ENCODE data around the gene ABI3BP.

The ABI3BP gene

DNA sequence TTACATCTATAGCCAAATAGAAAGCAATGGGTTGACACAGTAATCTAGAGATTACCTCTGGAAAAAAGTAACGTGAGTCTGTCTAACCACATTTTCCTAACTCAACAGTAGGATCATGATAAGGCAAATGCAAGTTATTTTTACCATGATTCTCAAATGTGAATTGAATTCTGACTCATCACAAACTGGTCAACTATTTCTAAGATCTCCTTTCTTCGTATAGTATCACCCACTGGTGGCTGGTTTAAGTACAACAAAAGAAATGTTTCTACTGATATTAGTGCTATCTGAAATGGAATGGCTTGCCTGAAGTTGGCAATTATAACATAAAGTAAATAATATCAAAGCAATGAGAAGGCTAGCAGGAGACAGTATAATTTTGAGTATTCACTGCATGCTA, 102.2 kb downstream of the ABI3BP start:
- TF ChIP-seq, protein P1, sequence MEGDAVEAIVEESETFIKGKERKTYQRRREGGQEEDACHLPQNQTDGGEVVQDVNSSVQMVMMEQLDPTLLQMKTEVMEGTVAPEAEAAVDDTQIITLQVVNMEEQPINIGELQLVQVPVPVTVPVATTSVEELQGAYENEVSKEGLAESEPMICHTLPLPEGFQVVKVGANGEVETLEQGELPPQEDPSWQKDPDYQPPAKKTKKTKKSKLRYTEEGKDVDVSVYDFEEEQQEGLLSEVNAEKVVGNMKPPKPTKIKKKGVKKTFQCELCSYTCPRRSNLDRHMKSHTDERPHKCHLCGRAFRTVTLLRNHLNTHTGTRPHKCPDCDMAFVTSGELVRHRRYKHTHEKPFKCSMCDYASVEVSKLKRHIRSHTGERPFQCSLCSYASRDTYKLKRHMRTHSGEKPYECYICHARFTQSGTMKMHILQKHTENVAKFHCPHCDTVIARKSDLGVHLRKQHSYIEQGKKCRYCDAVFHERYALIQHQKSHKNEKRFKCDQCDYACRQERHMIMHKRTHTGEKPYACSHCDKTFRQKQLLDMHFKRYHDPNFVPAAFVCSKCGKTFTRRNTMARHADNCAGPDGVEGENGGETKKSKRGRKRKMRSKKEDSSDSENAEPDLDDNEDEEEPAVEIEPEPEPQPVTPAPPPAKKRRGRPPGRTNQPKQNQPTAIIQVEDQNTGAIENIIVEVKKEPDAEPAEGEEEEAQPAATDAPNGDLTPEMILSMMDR (IDR thresholded peaks at IDR 0.05; ENCODE audit: control insufficient read depth, insufficient read depth, low read depth, low read length, missing control alignments): peak; percentile 36
- no peak for DNase-seq (ENCODE audit: low read depth)
- no peak overlapping the region for H3K4me3 ChIP-seq (ENCODE audit: control insufficient read depth, low read depth, low read length)

DNA sequence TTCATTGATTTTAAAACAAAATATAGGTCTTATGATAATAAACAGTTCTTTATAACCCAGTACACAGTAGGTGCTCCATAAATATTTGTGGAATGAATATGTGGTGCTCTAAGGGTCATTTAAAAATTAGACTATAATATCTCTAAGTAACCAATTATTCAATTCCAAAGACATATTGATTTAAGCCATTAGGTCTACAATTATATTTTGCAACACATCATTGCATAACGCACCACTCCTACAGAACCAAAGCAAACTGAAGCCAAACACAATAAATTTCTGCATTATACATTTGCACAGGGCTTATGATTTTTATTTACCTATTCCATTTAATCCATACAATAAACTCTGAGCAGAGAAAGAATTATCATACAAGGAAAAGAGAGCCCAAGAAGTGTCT, 104.3 kb downstream of the ABI3BP start:
- TF ChIP-seq, protein P1 (IDR thresholded peaks at IDR 0.05; ENCODE audit: control insufficient read depth, insufficient read depth, low read depth, low read length, missing control alignments): no peak
- no peak overlapping the region for H3K4me3 ChIP-seq (ENCODE audit: control insufficient read depth, low read depth, low read length)
- no peak for DNase-seq (ENCODE audit: low read depth)

DNA sequence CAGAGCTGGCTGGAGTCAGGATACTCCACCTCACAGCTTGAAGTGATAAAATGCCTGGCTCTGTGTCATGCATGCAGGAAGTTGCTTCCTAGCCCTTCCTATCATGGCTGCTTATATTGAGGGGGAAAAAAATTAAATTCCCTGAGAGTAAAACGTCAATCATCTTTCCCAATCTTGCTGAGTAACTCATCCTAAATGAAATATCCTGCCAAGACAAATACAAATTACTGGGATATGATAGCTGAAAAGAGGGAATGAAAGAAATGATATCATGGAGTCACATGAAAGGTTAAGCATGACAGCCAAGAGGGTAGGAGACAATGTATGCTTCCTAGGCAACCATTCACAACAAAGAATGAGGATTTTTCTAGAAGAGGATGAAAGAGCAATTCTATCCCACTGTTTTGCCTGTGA, 110.6 kb downstream of the ABI3BP start:
- no peak for DNase-seq (ENCODE audit: low read depth)
- H3K4me3 ChIP-seq (ENCODE audit: control insufficient read depth, low read depth, low read length): no peak overlapping the region
- TF ChIP-seq, protein P1 (IDR thresholded peaks at IDR 0.05; ENCODE audit: control insufficient read depth, insufficient read depth, low read depth, low read length, missing control alignments): no peak

DNA sequence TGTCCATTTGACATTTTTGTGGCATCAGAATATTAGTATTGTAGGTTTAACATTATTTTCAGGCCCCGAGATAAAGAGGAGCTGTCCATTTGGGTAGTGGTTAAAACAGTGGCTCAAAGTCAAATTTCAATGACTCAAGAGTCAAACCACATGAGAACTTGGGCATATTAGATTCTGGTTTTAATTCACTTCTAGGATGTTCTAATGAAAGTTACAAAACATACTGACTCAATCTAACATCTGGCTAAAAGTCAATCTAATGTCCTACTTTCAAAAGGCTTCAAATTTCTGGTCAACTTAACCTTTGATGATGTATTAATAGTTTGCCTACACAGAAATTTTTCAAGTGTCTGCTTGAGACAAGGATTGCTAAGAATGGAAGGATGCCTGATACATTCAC, 112.4 kb downstream of the ABI3BP start:
- TF ChIP-seq, protein P1 (IDR thresholded peaks at IDR 0.05; ENCODE audit: control insufficient read depth, insufficient read depth, low read depth, low read length, missing control alignments): no peak
- H3K4me3 ChIP-seq (ENCODE audit: control insufficient read depth, low read depth, low read length): no peak overlapping the region
- DNase-seq (ENCODE audit: low read depth): no peak

DNA sequence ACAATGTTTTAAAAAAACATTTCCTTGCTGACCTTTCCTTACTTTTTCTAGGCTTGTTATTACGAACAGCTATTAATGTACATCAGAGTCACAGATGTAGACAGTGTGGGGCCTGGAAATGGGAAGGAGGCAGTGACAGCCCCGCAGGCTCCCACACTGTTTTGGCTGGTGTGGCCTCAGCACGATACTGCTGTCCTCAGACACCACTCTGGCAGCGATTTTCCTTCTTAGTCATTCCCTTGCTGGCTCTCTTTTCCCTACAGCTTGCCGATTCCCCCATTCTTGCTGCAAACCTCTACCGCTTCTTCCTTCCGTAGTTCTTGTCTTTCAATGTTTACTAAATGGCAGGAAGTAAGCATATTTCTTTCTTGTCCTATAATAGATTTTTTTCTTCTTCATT, 113.1 kb downstream of the ABI3BP start:
- no peak overlapping the region for H3K4me3 ChIP-seq (ENCODE audit: control insufficient read depth, low read depth, low read length)
- TF ChIP-seq, protein P1 (IDR thresholded peaks at IDR 0.05; ENCODE audit: control insufficient read depth, insufficient read depth, low read depth, low read length, missing control alignments): no peak
- DNase-seq (ENCODE audit: low read depth): no peak

DNA sequence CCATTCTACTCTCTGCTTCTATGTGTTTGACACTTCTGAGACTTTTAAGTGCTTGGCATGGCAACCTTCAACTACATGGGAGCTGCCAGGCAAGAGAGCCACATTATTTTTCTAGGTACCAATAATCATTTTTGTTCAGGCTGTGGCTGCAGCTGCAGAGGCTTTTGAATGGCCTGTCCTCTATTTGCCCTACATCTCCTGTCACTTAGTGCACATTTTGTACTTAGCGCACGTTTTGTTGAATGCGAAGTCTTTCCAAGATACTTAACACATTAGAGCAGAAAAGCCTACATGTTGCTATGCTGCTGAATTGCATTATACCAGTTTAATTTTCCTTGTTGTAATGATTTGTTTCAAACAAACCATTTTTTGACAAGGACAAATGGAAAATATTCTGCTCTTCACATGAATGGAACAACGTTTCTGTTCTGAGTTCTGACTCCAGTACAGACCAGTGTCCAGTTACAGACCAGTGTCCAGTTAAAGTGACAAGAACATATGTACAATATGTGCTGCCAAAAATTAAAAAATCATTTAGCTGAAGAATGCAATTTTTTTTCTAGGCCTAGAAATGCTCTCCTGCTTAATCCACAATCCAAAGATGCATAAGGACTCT, 113.9 kb downstream of the ABI3BP start:
- DNase-seq (ENCODE audit: low read depth): no peak
- H3K4me3 ChIP-seq (ENCODE audit: control insufficient read depth, low read depth, low read length): no peak overlapping the region
- TF ChIP-seq, protein P1 (IDR thresholded peaks at IDR 0.05; ENCODE audit: control insufficient read depth, insufficient read depth, low read depth, low read length, missing control alignments): no peak

DNA sequence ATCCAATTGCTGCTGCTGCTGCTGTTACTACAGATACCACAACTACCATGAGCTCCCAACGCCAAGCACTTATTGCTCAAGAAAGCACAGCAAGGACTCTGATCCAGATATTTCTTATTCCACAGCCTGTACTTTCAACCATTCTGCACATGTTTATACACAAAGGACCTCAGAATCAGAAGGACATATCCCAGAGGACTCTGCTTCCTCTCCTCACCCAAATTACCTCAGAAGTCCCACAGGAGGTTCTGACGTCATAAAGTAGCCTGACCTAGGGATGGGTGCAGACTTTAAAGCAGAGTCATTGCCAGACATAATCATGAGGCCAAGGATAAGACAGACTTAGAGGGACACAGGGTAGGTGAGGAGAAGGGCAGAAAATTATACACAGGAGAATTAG, 115.9 kb downstream of the ABI3BP start:
- no peak overlapping the region for H3K4me3 ChIP-seq (ENCODE audit: control insufficient read depth, low read depth, low read length)
- DNase-seq (ENCODE audit: low read depth): no peak
- TF ChIP-seq, protein P1 (IDR thresholded peaks at IDR 0.05; ENCODE audit: control insufficient read depth, insufficient read depth, low read depth, low read length, missing control alignments): no peak
